ENCODE data around the gene IFT88.

IFT88 gene

GRCh38 chr13:20608438-20609020 is 41.6 kb downstream of the IFT88 start:
- no peak for DNase-seq (ENCODE audit: low spot score)
- TF ChIP-seq CTCF (IDR thresholded peaks at IDR 0.05; ENCODE audit: borderline replicate concordance, control extremely low read depth, extremely low read depth, insufficient read depth, missing control alignments), result no peak

GRCh38 chr13:20609145-20609544 is 42.2 kb downstream of the IFT88 start:
- DNase-seq (ENCODE audit: low spot score), result no peak
- in situ Hi-C loops (cut with MboI; ENCODE audit: low sequenced_read_pairs, unreplicated experiment), result no loop called here
- no peak for TF ChIP-seq CTCF (IDR thresholded peaks at IDR 0.05; ENCODE audit: borderline replicate concordance, control extremely low read depth, extremely low read depth, insufficient read depth, missing control alignments)

More at GRCh38 chr13:20608438-20609020, 41.6 kb downstream of the IFT88 start:
- in situ Hi-C loops (cut with MboI; ENCODE audit: low sequenced_read_pairs, unreplicated experiment), result no loop called here

GRCh38 chr13:20610006-20610405 is 43.0 kb downstream of the IFT88 start:
- no peak for DNase-seq (ENCODE audit: low spot score)
- in situ Hi-C loops (cut with MboI; ENCODE audit: low sequenced_read_pairs, unreplicated experiment), result no loop called here
- no peak for TF ChIP-seq CTCF (IDR thresholded peaks at IDR 0.05; ENCODE audit: borderline replicate concordance, control extremely low read depth, extremely low read depth, insufficient read depth, missing control alignments)

- DNase-seq (ENCODE audit: low spot score), result no peak
- no peak for TF ChIP-seq CTCF (IDR thresholded peaks at IDR 0.05; ENCODE audit: borderline replicate concordance, control extremely low read depth, extremely low read depth, insufficient read depth, missing control alignments)
- in situ Hi-C loops (cut with MboI; ENCODE audit: low sequenced_read_pairs, unreplicated experiment), result no loop called here
Measured at GRCh38 chr13:20616059-20616797, 49.3 kb downstream of the IFT88 start.

GRCh38 chr13:20623000-20623399 is 56.0 kb downstream of the IFT88 start:
- in situ Hi-C loops (cut with MboI; ENCODE audit: low sequenced_read_pairs, unreplicated experiment), result no loop called here
- DNase-seq (ENCODE audit: low spot score), result no peak
- no peak for TF ChIP-seq CTCF (IDR thresholded peaks at IDR 0.05; ENCODE audit: borderline replicate concordance, control extremely low read depth, extremely low read depth, insufficient read depth, missing control alignments)

- in situ Hi-C loops (cut with MboI; ENCODE audit: low sequenced_read_pairs, unreplicated experiment), result no loop called here
- TF ChIP-seq CTCF (IDR thresholded peaks at IDR 0.05; ENCODE audit: borderline replicate concordance, control extremely low read depth, extremely low read depth, insufficient read depth, missing control alignments), result no peak
- DNase-seq (ENCODE audit: low spot score), result no peak
Measured at GRCh38 chr13:20624213-20624612, 57.3 kb downstream of the IFT88 start.

Measured in GM13976 (cell line).